ENCODE data around the gene SNRPD1. TPM values are rescaled to one million over a fixed set of nuclear protein-coding genes. Genes with fewer than 3 reads are reported as not detected.

Gene SNRPD1
- total and polyA plus RNA-seq, 2 experiments from 2014 or later = 15.5 to 123 TPM

DNA sequence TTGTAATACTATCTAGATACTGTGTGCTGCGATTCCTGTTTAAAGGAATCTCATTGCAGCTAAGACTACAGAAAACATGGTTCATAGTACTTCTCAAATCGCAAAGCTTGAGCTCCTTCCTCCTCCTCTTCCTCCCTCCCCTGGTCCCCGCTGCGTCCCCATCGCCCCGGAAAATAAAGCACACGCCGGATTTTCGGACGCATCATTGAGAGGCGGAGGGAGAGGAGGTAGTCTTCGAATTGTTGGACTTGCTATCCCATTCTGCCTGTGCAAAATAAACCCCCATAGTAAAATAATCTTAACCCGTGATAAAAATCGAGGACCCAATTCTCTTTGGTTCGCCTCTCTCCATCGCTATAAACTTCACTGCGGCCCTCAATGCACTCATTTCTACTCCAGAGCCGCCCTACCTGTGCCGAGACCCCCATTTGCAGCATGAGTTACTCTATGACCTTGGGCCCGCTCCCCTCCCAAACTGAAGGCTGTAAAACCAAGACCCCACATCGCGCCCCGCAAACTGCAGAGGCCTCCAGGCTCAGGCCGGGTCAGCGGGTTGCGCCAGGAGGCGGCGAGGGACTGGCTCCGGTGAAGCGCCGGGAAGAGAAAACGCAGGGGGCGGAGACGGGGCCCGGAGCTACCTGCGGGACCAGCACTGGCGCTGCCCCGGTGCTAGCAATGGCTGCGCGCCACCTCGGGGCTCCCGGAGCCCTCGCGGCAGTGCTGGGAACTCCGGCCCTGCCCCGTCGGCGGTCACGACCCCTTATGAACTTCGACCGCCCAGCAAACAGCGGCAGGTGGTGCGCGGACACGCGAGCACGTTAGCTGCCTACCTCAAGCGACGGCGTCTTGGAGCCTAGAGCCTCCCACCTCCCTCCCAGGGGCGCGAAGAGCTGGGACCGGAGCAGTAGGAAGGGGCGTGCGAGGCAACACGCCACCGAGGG lies 12.3 kb upstream of the SNRPD1 start:
- 2% methylated on average over 46 of the region's 67 CpGs for WGBS (ENCODE audit: low lambda C conversion rate, missing lambda C conversion rate)
- H3K4me1 ChIP-seq (ENCODE audit: insufficient read depth) = peaks cover 7% of the 10 kb centered on the region

DNA sequence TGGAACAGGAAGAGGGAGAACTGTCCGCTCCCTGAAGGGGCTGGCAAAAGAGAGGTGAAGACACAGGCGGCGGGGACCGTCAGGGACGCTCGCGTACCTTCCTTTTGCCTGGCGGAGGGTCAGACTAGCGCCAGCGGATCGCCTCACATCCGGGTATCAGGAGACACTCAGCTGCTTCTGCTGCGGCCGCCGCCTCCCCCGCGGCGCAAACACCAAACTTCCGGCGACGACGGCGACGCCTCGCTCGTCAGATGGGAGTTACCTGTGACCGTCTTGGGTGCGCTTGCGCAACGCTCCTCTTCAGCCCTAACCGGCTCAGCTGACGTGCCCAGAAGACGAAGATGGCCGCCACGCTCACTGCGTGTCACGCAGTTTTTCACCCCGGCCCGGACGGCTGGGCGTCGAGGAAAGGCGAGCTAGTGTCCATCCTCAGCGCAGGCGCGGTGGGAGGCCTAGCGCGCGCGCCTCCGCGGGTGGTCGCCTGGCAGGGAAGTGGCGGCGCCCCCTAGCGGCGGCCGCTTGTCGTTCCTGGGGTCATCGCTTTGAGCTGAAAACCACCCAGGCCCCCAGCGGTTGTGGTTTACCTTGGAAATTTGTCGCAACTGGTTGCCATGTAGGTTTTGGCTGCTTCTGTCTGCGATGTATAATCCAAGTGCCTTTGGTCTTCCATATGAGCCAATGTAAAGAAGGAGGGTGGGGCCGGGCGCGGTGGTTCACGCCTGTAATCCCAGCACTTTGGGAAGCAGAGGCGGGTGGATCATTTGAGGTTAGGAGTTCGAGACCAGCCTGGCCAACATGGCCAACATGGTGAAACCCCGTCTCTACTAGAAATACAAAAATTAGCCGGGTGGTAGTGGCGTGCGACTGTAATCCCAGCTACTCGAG lies 11.3 kb upstream of the SNRPD1 start, which contains the start of gene ESCO1:
Gene ESCO1 (minus strand): TSS at position 179 of the 885 bp plus-strand sequence. CDS start 25,861 bp downstream, outside the sequence.
- Histone ChIP-seq H3K79me2 (peaks cover 40% of the 10 kb centered on the region), H3K9me2 (replicated peaks; ENCODE audit: insufficient read depth) (no peaks in the 10 kb centered on the region), H3K36me3 (replicated peaks; ENCODE audit: insufficient read depth, low read depth) (no peaks in the 10 kb centered on the region), H3K4me2 (peak within 1 kb of the TSS; percentile 92), H3K4me1 (ENCODE audit: insufficient read depth) (peaks cover 7% of the 10 kb centered on the region), H4K20me1 (ENCODE audit: insufficient read depth, poor library complexity, severe bottlenecking) (peaks cover 16% of the 10 kb centered on the region), H2AFZ (peak within 1 kb of the TSS; percentile 86), H3K27me3 (no peaks in the 10 kb centered on the region), H3K27ac (peak within 1 kb of the TSS; percentile 99), H3K9me3 (ENCODE audit: low read depth) (no peaks in the 10 kb centered on the region), H3K4me3 (peak within 1 kb of the TSS; percentile 75)
- DNase-seq (ENCODE audit: low spot score) = peak; percentile 98
- no peak for TF ChIP-seq EZH2 (IDR thresholded peaks at IDR 0.05; ENCODE audit: borderline replicate concordance)
- no peak for TF ChIP-seq EZH2phosphoT487 (IDR thresholded peaks at IDR 0.05; ENCODE audit: low read depth, severe bottlenecking, unreplicated experiment)
- TF ChIP-seq, protein P1, sequence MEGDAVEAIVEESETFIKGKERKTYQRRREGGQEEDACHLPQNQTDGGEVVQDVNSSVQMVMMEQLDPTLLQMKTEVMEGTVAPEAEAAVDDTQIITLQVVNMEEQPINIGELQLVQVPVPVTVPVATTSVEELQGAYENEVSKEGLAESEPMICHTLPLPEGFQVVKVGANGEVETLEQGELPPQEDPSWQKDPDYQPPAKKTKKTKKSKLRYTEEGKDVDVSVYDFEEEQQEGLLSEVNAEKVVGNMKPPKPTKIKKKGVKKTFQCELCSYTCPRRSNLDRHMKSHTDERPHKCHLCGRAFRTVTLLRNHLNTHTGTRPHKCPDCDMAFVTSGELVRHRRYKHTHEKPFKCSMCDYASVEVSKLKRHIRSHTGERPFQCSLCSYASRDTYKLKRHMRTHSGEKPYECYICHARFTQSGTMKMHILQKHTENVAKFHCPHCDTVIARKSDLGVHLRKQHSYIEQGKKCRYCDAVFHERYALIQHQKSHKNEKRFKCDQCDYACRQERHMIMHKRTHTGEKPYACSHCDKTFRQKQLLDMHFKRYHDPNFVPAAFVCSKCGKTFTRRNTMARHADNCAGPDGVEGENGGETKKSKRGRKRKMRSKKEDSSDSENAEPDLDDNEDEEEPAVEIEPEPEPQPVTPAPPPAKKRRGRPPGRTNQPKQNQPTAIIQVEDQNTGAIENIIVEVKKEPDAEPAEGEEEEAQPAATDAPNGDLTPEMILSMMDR (IDR thresholded peaks at IDR 0.05; ENCODE audit: poor library complexity) = peak; percentile 100
- WGBS (ENCODE audit: low lambda C conversion rate, missing lambda C conversion rate) = 9% methylated on average over 73 of the region's 74 CpGs

More for the DNA sequence above, 12.3 kb upstream of the SNRPD1 start:
- TF ChIP-seq, protein P1 (IDR thresholded peaks at IDR 0.05; ENCODE audit: poor library complexity) = no peak
- TF ChIP-seq EZH2 (IDR thresholded peaks at IDR 0.05; ENCODE audit: borderline replicate concordance) (no peak), EZH2phosphoT487 (IDR thresholded peaks at IDR 0.05; ENCODE audit: low read depth, severe bottlenecking, unreplicated experiment) (no peak)
- H3K9me2 ChIP-seq (replicated peaks; ENCODE audit: insufficient read depth) = no peaks in the 10 kb centered on the region
- peaks cover 20% of the 10 kb centered on the region for H4K20me1 ChIP-seq (ENCODE audit: insufficient read depth, poor library complexity, severe bottlenecking)
- no peaks in the 10 kb centered on the region for H3K27me3 ChIP-seq
- H2AFZ ChIP-seq = peak overlapping the region; percentile 86
- H3K9me3 ChIP-seq (ENCODE audit: low read depth) = no peaks in the 10 kb centered on the region
- H3K27ac ChIP-seq = peak overlapping the region; percentile 99
- peaks cover 49% of the 10 kb centered on the region for H3K79me2 ChIP-seq
- H3K4me3 ChIP-seq = peak overlapping the region; percentile 75
- H3K36me3 ChIP-seq (replicated peaks; ENCODE audit: insufficient read depth, low read depth) = no peaks in the 10 kb centered on the region
- peak; percentile 84 for DNase-seq (ENCODE audit: low spot score)
- peak overlapping the region; percentile 92 for H3K4me2 ChIP-seq

DNA sequence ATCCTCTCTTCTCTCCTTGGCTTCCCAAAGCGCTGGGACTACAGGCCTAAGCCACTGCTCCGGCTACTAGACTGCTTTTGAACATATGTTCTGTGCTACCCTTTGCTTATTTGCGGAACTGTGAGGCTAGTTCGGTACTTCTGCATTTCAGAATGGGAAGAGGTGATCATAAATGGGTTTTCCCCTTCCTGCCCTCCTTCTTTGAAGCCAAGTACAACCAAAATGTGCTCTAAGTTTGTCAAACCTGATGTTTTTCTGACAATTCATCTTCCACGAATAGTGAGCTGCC lies 9.9 kb upstream of the SNRPD1 start:
- no peak for TF ChIP-seq EZH2phosphoT487 (IDR thresholded peaks at IDR 0.05; ENCODE audit: low read depth, severe bottlenecking, unreplicated experiment)
- TF ChIP-seq, protein P1 (IDR thresholded peaks at IDR 0.05; ENCODE audit: poor library complexity) = no peak
- TF ChIP-seq EZH2 (IDR thresholded peaks at IDR 0.05; ENCODE audit: borderline replicate concordance) = no peak
- 95% methylated on average over 5 of the region's 5 CpGs for WGBS (ENCODE audit: low lambda C conversion rate, missing lambda C conversion rate)
- peaks cover 12% of the 10 kb centered on the region for H4K20me1 ChIP-seq (ENCODE audit: insufficient read depth, poor library complexity, severe bottlenecking)
- H3K4me3 ChIP-seq = no peak overlapping the region
- no peak overlapping the region for H3K4me2 ChIP-seq
- no peaks in the 10 kb centered on the region for H3K9me2 ChIP-seq (replicated peaks; ENCODE audit: insufficient read depth)
- no peak for DNase-seq (ENCODE audit: low spot score)
- H3K36me3 ChIP-seq (replicated peaks; ENCODE audit: insufficient read depth, low read depth) = no peaks in the 10 kb centered on the region
- no peak overlapping the region for H3K27ac ChIP-seq
- H3K79me2 ChIP-seq = peaks cover 26% of the 10 kb centered on the region
- no peaks in the 10 kb centered on the region for H3K27me3 ChIP-seq
- no peak overlapping the region for H2AFZ ChIP-seq
- peaks cover 7% of the 10 kb centered on the region for H3K4me1 ChIP-seq (ENCODE audit: insufficient read depth)
- no peaks in the 10 kb centered on the region for H3K9me3 ChIP-seq (ENCODE audit: low read depth)

All from hepatocyte (in vitro differentiated cells).